22Rv1 (cell line): Measurements from ENCODE around the gene PEAK1.
A peak's percentile ranks its signal among the peaks of the same experiment; 100 is the strongest.

Source experiments
- H3K27ac ChIP-seq: fragments of 450-650 bp; 2 replicates; pipeline ENCODE4 v1.5.1; 2017
- ZFX ChIP-seq: fragments of 450-650 bp; IDR thresholded peaks from 2 replicates; pipeline ENCODE4 v1.6.1; 2017; ENCODE audit warnings: antibody characterized with exemption, borderline replicate concordance
- TF ChIP-seq, protein P1 (sequence below): fragments of 450-650 bp; IDR thresholded peaks from 2 replicates; pipeline ENCODE4 v1.5.1; 2017; ENCODE audit warnings: mild to moderate bottlenecking

The PEAK1 gene

DNA sequence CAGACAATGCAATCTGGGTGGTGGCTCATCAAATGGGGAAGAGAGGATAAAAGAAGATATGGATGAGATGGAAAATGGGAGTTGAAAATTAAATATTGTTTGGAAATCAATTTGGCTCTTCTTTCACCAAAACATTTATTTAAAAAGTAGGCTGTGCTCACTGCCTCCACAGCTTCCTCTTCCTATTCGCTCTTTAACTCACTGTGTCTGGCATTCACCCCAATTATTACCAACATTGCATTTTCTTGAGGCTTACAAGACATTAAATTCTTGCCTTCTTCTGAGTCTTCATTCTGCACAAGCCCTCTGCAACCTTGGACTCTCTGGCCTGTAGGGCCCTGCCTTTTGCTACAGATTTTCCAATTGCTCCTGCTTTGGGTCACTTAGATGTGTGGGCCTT, 296.1 kb downstream of the PEAK1 start:
- TF ChIP-seq ZFX = no peak
- TF ChIP-seq, protein P1, sequence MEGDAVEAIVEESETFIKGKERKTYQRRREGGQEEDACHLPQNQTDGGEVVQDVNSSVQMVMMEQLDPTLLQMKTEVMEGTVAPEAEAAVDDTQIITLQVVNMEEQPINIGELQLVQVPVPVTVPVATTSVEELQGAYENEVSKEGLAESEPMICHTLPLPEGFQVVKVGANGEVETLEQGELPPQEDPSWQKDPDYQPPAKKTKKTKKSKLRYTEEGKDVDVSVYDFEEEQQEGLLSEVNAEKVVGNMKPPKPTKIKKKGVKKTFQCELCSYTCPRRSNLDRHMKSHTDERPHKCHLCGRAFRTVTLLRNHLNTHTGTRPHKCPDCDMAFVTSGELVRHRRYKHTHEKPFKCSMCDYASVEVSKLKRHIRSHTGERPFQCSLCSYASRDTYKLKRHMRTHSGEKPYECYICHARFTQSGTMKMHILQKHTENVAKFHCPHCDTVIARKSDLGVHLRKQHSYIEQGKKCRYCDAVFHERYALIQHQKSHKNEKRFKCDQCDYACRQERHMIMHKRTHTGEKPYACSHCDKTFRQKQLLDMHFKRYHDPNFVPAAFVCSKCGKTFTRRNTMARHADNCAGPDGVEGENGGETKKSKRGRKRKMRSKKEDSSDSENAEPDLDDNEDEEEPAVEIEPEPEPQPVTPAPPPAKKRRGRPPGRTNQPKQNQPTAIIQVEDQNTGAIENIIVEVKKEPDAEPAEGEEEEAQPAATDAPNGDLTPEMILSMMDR = no peak
- H3K27ac ChIP-seq = no peak overlapping the region

DNA sequence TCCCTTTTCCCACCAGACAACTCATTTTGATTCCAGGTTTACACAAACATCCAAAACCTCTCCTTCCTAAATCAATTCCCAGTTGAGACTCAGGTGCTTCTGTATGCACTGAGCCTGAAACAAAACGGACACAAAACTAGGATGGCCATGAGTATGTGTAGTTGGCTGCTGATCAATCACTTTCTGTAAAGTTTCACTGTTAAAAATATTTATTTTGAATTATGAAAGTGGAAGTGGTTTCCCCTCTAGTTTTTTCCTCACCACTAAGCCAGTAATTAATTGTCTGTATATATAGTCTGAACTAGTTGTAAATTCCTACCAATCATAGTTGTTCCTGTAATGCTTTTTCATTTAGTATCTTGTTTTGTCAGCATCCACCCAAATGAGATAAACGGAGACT, 297.3 kb downstream of the PEAK1 start:
- no peak overlapping the region for H3K27ac ChIP-seq
- TF ChIP-seq, protein P1 = no peak
- no peak for TF ChIP-seq ZFX

DNA sequence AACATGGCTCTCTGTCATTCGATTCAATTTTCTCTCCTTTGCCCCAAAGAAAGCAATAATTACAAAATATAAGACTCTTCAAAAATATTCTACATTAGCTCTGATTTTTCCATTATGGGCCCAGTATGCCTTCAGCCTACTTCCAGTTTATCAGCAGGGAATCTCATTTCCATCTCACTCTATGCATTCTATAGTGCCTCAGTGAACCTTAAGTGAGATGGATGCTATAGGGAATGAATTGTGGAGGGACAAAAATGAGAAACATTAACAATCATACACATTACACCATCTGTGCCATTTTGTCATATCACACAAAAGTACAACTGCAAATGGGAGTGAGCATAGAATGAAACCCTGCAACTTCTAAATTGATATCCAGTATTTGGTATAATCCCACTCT, 298.3 kb downstream of the PEAK1 start:
- TF ChIP-seq ZFX = no peak
- TF ChIP-seq, protein P1 = no peak
- no peak overlapping the region for H3K27ac ChIP-seq

DNA sequence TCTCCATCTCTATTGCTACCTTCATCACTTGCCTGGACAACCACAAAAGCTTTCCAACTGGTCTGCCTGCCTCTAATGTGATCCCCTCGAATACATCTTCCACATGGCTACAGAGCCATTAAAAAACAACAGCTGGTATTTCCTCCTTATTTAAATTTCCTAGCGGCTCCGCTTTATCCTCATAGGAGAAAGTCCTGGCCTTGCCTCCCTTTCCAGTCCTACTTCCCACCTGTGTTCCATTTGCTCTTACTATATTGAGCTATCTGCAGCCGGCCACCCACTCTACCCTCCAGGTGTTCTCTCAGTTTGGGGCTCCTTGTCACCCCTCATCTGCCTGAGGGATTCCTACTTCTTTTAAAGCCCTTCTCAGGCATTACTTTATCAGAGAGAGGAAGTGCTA, 299.3 kb downstream of the PEAK1 start:
- H3K27ac ChIP-seq = no peak overlapping the region
- TF ChIP-seq, protein P1 = no peak
- no peak for TF ChIP-seq ZFX

DNA sequence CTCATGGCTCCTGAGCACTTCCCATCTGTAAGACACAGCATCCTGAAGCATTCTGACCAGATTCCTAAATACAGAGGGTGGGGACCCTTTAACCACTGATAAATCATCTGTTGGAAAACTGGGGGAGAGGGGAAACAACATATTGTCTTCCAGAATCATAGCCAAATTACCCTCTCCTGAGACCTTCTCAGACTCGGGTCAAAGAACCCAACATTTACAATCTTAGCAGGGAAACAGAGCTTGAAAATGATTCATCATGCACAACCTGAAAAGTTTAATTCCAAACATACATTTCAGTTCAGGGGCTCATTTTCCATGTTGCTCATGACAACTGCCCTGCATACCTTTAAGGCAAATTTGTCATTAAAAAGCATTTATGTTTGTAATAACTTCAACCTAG, 300.5 kb downstream of the PEAK1 start:
- no peak overlapping the region for H3K27ac ChIP-seq
- TF ChIP-seq, protein P1 = no peak
- no peak for TF ChIP-seq ZFX

DNA sequence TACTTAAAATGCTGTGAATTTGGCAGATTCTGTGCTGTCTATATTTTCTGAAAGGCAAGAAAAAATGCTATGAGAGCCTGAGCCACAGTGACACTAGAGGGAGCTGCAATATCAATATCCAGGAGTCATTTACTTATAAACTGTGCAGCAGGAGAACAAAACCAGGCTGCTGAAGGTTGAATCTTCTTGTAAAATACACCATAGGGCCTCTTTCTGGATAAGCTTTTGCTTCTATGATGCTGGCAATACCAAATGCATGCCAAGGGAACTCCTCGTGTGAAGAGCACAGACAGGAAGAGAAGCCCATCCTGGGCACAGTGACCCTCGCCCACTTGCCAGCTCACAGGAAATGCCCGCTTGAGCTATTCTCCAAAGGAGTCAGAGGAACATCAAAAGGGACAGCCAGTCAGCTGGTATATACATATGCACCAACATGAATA, 301.0 kb downstream of the PEAK1 start:
- TF ChIP-seq, protein P1 = peak; percentile 83
- no peak for TF ChIP-seq ZFX
- H3K27ac ChIP-seq = no peak overlapping the region

DNA sequence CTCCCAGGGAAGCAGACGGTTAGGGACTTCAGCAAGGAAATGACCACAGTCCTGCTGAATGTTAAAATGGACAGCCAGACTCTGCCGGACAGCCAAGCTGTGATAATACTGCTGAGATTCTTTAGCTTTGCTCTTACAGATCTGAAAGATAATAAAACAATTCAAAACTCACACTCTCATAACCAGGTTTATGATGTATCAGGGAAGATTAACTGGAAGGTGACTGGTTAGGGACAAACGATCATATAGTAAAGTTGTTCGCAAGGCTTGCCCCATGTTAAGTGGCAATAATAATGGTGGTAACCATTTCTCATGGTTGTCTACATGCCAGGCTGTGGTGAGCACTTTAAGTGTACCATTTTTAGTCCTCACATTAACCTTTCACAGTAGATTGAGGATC, 304.7 kb downstream of the PEAK1 start:
- TF ChIP-seq, protein P1 = no peak
- TF ChIP-seq ZFX = no peak
- no peak overlapping the region for H3K27ac ChIP-seq
